ENCODE results near the gene ID2. TPM values are rescaled to one million over a fixed set of nuclear protein-coding genes. Genes with fewer than 3 reads are reported as not detected.

ID2 gene
- total RNA-seq, 1 donor: 118 TPM

DNA sequence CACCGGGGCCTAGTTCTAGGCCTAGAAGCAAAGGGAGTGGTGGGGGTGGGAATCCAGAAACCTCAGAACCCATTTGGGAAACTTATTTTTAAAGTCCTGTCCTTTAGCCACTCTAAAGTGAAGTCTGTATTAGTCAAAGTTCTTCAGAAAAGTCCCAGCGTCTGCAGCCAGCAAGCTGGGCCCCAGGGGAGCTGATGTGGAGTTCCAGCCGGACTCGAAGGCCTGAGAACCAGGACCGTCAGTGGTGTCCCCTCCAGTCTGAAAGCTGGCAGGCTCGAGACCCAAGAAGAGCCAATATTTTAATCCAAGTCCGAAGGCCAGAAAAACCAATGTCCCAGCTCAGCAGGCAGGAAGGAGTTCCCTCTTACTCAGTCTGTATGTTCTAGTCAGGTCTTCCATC lies 32.4 kb downstream of the ID2 start:
- TF ChIP-seq, protein P1, sequence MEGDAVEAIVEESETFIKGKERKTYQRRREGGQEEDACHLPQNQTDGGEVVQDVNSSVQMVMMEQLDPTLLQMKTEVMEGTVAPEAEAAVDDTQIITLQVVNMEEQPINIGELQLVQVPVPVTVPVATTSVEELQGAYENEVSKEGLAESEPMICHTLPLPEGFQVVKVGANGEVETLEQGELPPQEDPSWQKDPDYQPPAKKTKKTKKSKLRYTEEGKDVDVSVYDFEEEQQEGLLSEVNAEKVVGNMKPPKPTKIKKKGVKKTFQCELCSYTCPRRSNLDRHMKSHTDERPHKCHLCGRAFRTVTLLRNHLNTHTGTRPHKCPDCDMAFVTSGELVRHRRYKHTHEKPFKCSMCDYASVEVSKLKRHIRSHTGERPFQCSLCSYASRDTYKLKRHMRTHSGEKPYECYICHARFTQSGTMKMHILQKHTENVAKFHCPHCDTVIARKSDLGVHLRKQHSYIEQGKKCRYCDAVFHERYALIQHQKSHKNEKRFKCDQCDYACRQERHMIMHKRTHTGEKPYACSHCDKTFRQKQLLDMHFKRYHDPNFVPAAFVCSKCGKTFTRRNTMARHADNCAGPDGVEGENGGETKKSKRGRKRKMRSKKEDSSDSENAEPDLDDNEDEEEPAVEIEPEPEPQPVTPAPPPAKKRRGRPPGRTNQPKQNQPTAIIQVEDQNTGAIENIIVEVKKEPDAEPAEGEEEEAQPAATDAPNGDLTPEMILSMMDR (IDR thresholded peaks at IDR 0.05; ENCODE audit: insufficient read depth, low read depth, low read length): no peak
- no peak overlapping the region for H3K4me3 ChIP-seq (ENCODE audit: low read depth, low read length)
- no peak for DNase-seq (ENCODE audit: low read depth)

DNA sequence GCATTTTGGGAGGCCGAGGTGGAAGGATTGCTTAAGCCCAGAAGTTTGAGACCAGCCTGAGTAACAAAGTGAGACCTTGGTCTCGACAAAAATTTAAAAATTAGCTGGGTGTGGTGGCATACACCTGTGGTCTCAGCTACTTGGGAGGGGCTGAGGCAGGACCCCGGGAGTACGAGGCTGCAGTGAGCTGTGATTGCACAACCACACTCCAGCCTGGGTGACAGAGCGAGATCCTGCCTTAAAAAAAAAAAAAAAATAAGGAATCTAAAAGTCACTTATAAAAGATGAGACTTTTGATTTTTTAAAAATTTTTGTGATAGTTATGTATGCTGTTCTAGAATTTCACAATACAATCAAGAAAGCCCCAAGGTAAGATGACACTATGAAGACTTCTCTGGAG lies 33.1 kb downstream of the ID2 start:
- TF ChIP-seq, protein P1 (IDR thresholded peaks at IDR 0.05; ENCODE audit: insufficient read depth, low read depth, low read length): no peak
- H3K4me3 ChIP-seq (ENCODE audit: low read depth, low read length): no peak overlapping the region
- no peak for DNase-seq (ENCODE audit: low read depth)

DNA sequence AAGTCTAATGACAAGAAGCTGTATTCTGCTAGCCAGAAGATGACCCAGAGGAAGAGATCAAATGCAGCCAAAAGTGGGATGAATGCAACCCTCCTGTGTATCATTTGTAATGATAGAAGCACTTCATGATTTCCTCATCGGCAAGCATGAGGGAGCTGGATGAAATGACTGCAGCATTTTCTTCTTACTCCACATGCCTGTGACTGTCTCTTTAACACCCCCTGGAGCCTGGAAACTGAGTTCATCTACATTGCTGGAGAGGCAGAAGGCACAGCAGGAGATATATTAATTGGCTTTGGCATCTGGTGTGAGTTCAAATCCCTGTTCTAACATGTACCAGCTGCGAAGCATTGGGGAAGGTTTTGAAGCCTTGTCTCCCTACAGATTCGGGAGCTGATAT lies 37.7 kb downstream of the ID2 start:
- DNase-seq (ENCODE audit: low read depth): no peak
- TF ChIP-seq, protein P1 (IDR thresholded peaks at IDR 0.05; ENCODE audit: insufficient read depth, low read depth, low read length): no peak
- H3K4me3 ChIP-seq (ENCODE audit: low read depth, low read length): no peak overlapping the region

DNA sequence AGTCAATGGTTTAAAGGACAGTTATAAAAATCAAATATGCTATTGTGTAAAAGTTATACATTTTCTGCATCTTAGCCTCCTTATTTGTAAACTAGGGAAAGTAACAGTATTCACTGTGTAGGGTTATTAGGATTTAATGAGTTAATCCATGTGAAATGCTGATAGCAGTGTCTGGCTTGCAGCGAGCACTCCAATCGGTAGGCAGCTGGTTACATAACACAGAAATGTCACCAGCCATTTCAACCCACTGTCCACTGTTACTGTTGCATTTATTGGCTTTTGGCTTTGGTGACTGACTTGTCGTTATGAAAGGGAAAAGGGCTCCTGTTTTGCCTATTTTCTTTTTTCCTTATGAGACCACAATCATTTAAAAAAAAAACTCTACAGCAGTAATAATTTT lies 38.9 kb downstream of the ID2 start:
- TF ChIP-seq, protein P1 (IDR thresholded peaks at IDR 0.05; ENCODE audit: insufficient read depth, low read depth, low read length): no peak
- no peak overlapping the region for H3K4me3 ChIP-seq (ENCODE audit: low read depth, low read length)
- no peak for DNase-seq (ENCODE audit: low read depth)

DNA sequence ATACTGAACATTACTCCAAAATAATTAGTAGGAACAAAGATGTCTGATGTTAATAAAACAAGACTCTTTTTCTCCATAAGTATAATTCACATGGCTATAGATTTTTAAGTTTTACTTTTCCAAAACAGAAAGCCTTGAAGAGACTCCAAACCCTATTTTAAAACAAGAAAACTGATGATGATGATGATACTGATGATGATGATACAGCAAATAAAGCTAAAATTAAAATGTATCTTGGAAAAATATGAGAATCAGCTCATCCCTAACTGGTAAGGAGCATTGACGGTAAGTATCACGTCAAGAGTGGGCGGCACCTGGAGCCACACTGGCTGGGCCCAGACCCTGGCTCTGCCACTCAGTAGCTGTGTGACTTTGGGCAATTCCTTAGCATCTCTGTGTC lies 39.6 kb downstream of the ID2 start:
- TF ChIP-seq, protein P1 (IDR thresholded peaks at IDR 0.05; ENCODE audit: insufficient read depth, low read depth, low read length): no peak

DNA sequence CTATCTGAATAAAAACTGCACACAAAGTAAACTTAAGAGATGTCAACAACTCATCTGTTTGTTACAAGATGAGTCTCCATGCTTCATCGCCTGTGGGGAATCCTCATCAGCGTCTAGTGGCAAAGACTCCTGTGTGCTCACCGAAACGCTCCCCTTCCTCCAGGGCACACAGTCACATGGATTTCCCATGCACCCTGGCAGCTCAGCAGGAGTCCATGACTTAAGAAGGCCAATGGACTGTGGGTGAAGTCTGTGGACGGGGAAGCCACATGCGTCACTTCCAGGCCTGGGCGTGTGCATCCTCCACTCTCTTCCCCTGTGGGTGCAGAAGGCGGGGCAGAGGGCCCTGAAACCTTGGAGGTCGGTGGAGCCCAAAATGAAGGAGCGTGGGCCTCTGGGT lies 41.1 kb downstream of the ID2 start:
- TF ChIP-seq, protein P1 (IDR thresholded peaks at IDR 0.05; ENCODE audit: insufficient read depth, low read depth, low read length): no peak
- no peak overlapping the region for H3K4me3 ChIP-seq (ENCODE audit: low read depth, low read length)
- DNase-seq (ENCODE audit: low read depth): no peak

More for the DNA sequence above, 39.6 kb downstream of the ID2 start:
- no peak overlapping the region for H3K4me3 ChIP-seq (ENCODE audit: low read depth, low read length)
- DNase-seq (ENCODE audit: low read depth): no peak

DNA sequence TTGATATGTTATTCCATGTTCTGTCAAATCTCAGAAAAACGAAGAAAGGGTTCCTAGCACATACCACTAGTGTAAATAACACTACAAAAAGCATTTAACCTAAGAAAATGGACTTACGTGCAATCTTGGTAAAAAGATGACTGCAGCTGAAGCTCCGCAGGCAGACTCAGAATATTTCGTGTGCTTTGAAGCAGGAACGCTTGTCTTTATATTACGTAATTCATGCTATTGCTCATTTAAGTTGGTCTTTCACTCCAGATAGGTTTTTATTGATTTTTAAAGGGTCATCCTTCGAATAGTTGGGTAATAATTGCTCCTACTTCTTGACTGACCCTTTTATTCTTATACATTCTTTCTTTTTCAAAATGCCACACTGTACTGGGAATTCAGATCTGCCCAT lies 44.0 kb downstream of the ID2 start:
- no peak overlapping the region for H3K4me3 ChIP-seq (ENCODE audit: low read depth, low read length)
- no peak for DNase-seq (ENCODE audit: low read depth)
- TF ChIP-seq, protein P1 (IDR thresholded peaks at IDR 0.05; ENCODE audit: insufficient read depth, low read depth, low read length): no peak

Data from fibroblast of villous mesenchyme (primary cell).